HG02885 (cell line): ENCODE measurements around the gene ZNF581.
A peak's percentile ranks its signal among the peaks of the same experiment; 100 is the strongest.

Experiments used
- ATAC-seq: cut with Tn5 transposase; IDR thresholded peaks from one replicate; pipeline ENCODE4 v1.9.1; 2021; ENCODE audit warnings: mild to moderate bottlenecking; ENCODE audit not compliant: unreplicated experiment, poor library complexity

Gene ZNF581

GRCh38 chr19:55676889-55677505 is 33.5 kb downstream of the ZNF581 start:
- ATAC-seq, result no peak

- ATAC-seq, result no peak
These were observed 34.2 kb downstream of the ZNF581 start for GRCh38 chr19:55677572-55678028.

- ATAC-seq, result peak; percentile 74
These were observed 34.7 kb downstream of the ZNF581 start for GRCh38 chr19:55678121-55678671.

GRCh38 chr19:55679343-55680257 is 36.2 kb downstream of the ZNF581 start:
- ATAC-seq, result no peak

- no peak for ATAC-seq
These were observed 37.1 kb downstream of the ZNF581 start for GRCh38 chr19:55680339-55681130.

- no peak for ATAC-seq
These were observed 38.0 kb downstream of the ZNF581 start for GRCh38 chr19:55681131-55682092.

- no peak for ATAC-seq
These were observed 40.2 kb downstream of the ZNF581 start for GRCh38 chr19:55683449-55684261.

GRCh38 chr19:55684946-55685681 is 41.7 kb downstream of the ZNF581 start:
- ATAC-seq, result no peak

GRCh38 chr19:55685776-55686175 is 42.3 kb downstream of the ZNF581 start:
- no peak for ATAC-seq

GRCh38 chr19:55686311-55687050 is 43.0 kb downstream of the ZNF581 start:
- ATAC-seq, result no peak

GRCh38 chr19:55687281-55688201 is 44.1 kb downstream of the ZNF581 start:
- no peak for ATAC-seq

GRCh38 chr19:55688422-55689218 is 45.2 kb downstream of the ZNF581 start:
- ATAC-seq, result no peak

- no peak for ATAC-seq
These were observed 46.1 kb downstream of the ZNF581 start for GRCh38 chr19:55689411-55690108.

- ATAC-seq, result no peak
These were observed 46.8 kb downstream of the ZNF581 start for GRCh38 chr19:55690109-55690768.
